ENCODE data around the gene PHF12. TPM values are rescaled to one million over a fixed set of nuclear protein-coding genes. Genes with fewer than 3 reads are reported as not detected.
"Not testable (repeated sequence)": the region's sequence is repeated elsewhere in the genome, so short reads cannot be mapped to it uniquely, and the experiment has no call there.

The PHF12 gene
- total RNA-seq, 1 donor from 2014 or later = 20.4 TPM

- DNase-seq (ENCODE audit: low spot score) = no peak
- intact Hi-C loops (cut with DNase I) = loop anchor here (2.0 to 5.0 kb wide), 2 partner anchors 52 to 54 kb away; partner anchors contain the start of gene FAM222B
Measured at GRCh38 chr17:28896491-28896883, 54.8 kb downstream of the PHF12 start.

GRCh38 chr17:28895794-28896447, 55.4 kb downstream of the PHF12 start:
- no peak for DNase-seq (ENCODE audit: low spot score)
- intact Hi-C loops (cut with DNase I) = loop anchor here (2.0 to 5.0 kb wide), 2 partner anchors 53 to 54 kb away; partner anchors contain the start of gene FAM222B

GRCh38 chr17:28893248-28894183, 57.8 kb downstream of the PHF12 start:
- intact Hi-C loops (cut with DNase I) = not testable (repeated sequence)
- DNase-seq (ENCODE audit: low spot score) = peak; percentile 86

GRCh38 chr17:28892024-28892423, 59.3 kb downstream of the PHF12 start:
- intact Hi-C loops (cut with DNase I) = no loop called here
- DNase-seq (ENCODE audit: low spot score) = no peak

GRCh38 chr17:28891201-28891600, 60.1 kb downstream of the PHF12 start:
- intact Hi-C loops (cut with DNase I) = no loop called here
- no peak for DNase-seq (ENCODE audit: low spot score)

GRCh38 chr17:28889996-28890395, 61.3 kb downstream of the PHF12 start:
- intact Hi-C loops (cut with DNase I) = no loop called here
- no peak for DNase-seq (ENCODE audit: low spot score)

- DNase-seq (ENCODE audit: low spot score) = no peak
- intact Hi-C loops (cut with DNase I) = no loop called here
Measured at GRCh38 chr17:28888832-28889231, 62.5 kb downstream of the PHF12 start.

GRCh38 chr17:28887871-28888471, 63.3 kb downstream of the PHF12 start:
- intact Hi-C loops (cut with DNase I) = no loop called here
- no peak for DNase-seq (ENCODE audit: low spot score)

- no peak for DNase-seq (ENCODE audit: low spot score)
- intact Hi-C loops (cut with DNase I) = no loop called here
Measured at GRCh38 chr17:28885951-28886350, 65.4 kb downstream of the PHF12 start.

- intact Hi-C loops (cut with DNase I) = no loop called here
- no peak for DNase-seq (ENCODE audit: low spot score)
Measured at GRCh38 chr17:28885363-28885762, 66.0 kb downstream of the PHF12 start.

GRCh38 chr17:28883967-28884702, 67.2 kb downstream of the PHF12 start:
- intact Hi-C loops (cut with DNase I) = no loop called here
- no peak for DNase-seq (ENCODE audit: low spot score)

GRCh38 chr17:28882154-28882895, 69.0 kb downstream of the PHF12 start:
- intact Hi-C loops (cut with DNase I) = no loop called here
- DNase-seq (ENCODE audit: low spot score) = no peak

GRCh38 chr17:28881533-28882056, 69.7 kb downstream of the PHF12 start:
- intact Hi-C loops (cut with DNase I) = no loop called here
- no peak for DNase-seq (ENCODE audit: low spot score)

GRCh38 chr17:28880572-28880945, 70.8 kb downstream of the PHF12 start:
- intact Hi-C loops (cut with DNase I) = no loop called here
- DNase-seq (ENCODE audit: low spot score) = no peak

GRCh38 chr17:28879886-28880571, 71.3 kb downstream of the PHF12 start:
- DNase-seq (ENCODE audit: low spot score) = no peak

GRCh38 chr17:28878981-28879380, 72.3 kb downstream of the PHF12 start:
- no peak for DNase-seq (ENCODE audit: low spot score)
- intact Hi-C loops (cut with DNase I) = no loop called here

More at GRCh38 chr17:28879886-28880571, 71.3 kb downstream of the PHF12 start:
- intact Hi-C loops (cut with DNase I) = no loop called here

- intact Hi-C loops (cut with DNase I) = no loop called here
- no peak for DNase-seq (ENCODE audit: low spot score)
Measured at GRCh38 chr17:28878158-28878910, 73.0 kb downstream of the PHF12 start.
